Central memory CD4-positive, alpha-beta T cell (primary cell): Measurements from ENCODE around the gene ABCC5.
A peak's percentile ranks its signal among the peaks of the same experiment; 100 is the strongest.
"Not testable (repeated sequence)": the region's sequence is repeated elsewhere in the genome, so short reads cannot be mapped to it uniquely, and the experiment has no call there.

ENCODE experiments used
- DNase-seq: peaks from one replicate; pipeline ENCODE4 v3.0.0; 2022
- total RNA-seq, 3 experiments: gene quantifications; one replicate each; lab custom pipeline; 2026; lab: John Stamatoyannopoulos, UW

ABCC5 gene
- total RNA-seq, result 21.6 to 49.6 (median 46.9) reads per million in 3 experiments

GRCh38 chr3:184017672-184018423, at the start of gene ABCC5:
ABCC5 (minus strand) TSS chr3:184017884; CDS start chr3:184014392, 3,492 bp downstream.
- peak; percentile 79 for DNase-seq

DNA sequence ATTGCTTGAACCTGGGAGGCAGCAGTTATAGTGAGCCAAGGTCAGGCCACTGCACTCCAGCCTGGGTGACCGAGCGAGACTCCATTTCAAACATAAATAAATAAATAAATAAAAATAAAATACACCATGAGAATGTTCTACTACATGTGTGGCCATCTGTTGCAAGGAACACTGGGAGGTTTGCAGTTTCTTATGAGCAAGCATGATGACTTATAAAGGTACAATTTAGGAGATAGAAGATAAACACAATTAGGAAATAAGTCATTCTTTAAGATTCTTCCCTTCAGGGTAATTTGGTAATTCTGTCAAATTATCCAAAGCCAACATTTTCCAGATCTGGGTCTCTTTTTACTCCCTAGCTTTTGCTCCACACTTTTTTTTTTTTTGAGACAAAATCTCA, 48.5 kb upstream of the ABCC5 start:
- no peak for DNase-seq

DNA sequence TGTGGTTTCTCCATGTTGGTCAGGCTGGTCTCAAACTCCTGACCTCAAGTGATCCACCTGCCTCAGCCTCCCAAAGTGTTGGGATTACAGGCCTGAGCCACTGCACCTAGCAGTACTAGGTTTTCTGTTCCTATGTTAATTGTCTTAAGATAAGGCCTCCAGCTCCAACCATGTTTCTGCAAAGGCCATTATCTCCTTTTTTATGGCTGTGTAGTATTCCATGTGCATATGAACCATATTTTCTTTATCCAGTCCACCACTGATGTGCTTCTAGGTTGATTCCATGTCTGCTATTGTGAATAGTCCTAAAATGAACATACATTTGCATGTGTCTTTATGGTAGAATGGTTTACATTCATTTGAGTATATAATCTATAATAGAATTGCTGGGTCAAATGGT, 45.0 kb upstream of the ABCC5 start:
- DNase-seq, result no peak

DNA sequence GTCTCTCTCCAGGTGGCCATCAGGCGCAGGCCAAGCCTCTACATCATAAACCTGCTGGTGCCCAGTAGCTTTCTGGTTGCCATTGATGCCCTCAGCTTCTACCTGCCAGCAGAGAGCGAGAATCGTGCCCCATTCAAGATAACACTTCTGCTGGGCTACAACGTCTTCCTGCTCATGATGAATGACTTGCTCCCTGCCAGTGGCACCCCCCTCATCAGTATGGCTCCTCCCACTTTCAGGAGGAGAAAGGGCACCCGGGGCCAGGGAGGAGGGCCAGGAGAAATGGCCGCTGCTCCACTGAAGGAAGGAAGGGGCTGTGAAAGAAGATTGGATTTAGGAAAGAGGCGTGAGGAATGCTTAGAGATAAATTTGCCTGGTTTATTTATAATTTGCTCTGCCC, 41.7 kb upstream of the ABCC5 start:
- DNase-seq, result no peak

GRCh38 chr3:184058029-184058428, 40.3 kb upstream of the ABCC5 start:
- DNase-seq, result no peak

GRCh38 chr3:184052767-184053166, 35.1 kb upstream of the ABCC5 start, which contains the start of gene HTR3C:
HTR3C (plus strand) TSS chr3:184053047; CDS start chr3:184053081, 34 bp downstream.
- no peak for DNase-seq

GRCh38 chr3:184050217-184050847, 32.6 kb upstream of the ABCC5 start:
- no peak for DNase-seq

DNA sequence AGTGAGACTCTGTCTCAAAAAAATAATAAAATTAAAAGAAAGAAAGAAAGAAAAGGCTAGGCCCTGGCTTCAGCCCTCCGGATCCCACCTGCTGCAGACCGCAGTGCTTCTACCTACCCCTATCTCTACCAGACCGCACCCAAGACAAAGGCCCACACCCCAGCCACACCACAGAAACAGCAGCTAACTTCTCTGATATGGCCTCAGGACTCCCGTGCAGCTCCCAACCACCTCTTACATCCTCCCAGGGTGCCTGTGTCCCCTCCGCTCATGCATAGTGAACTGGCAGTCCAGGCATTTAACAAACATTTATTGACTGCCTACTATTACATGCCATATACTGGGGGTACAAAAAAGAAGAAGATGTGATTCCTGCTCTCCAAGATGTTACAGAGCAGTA, 28.3 kb upstream of the ABCC5 start:
- no peak for DNase-seq

- no peak for DNase-seq
Observed at GRCh38 chr3:184042617-184043016, 24.9 kb upstream of the ABCC5 start.

- no peak for DNase-seq
Observed at GRCh38 chr3:184040010-184040409, 22.3 kb upstream of the ABCC5 start.

DNA sequence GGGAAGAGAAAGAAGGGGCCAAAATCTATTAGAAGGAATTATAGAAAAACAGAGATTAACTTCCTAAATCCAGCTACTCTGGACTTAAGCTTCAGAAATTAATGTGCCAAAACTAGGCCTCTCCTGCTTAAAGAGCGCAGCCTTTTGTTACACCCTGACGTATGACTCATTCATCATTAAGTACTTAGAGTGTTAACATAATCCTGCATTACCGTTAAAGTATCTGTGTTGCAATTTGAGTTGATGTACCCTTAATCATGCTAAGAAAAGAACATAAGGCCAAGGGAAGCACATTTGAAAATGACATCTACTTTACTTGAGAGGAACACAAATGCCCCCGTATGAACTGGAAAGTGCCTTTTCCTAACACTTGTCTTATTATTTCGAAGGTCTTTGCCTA, 21.7 kb upstream of the ABCC5 start:
- DNase-seq, result no peak

DNA sequence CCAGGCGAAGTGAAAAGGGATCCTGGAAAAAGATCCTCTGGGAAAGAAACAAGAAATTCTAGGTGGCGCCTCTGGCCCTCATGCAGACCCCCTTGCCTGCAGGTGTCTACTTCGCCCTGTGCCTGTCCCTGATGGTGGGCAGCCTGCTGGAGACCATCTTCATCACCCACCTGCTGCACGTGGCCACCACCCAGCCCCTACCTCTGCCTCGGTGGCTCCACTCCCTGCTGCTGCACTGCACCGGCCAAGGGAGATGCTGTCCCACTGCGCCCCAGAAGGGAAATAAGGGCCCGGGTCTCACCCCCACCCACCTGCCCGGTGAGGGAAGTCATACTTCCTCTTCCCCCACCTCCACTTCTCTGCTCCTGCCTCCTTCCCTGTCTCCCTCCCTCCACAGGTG, 20.6 kb upstream of the ABCC5 start:
- DNase-seq, result not testable (repeated sequence)

DNA sequence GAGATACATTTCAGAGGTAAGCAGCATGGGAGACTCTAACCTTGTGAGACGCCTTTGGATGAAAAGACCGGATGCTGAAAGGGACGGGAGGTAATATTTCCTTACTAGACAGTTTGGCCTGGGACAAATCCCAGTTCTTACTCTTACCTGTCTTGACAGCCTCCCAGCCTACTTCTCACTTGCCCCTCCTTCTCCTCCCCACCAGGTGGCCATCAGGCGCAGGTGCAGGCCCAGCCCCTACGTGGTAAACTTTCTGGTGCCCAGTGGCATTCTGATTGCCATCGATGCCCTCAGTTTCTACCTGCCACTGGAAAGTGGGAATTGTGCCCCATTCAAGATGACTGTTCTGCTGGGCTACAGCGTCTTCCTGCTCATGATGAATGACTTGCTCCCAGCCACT, 20.1 kb upstream of the ABCC5 start:
- DNase-seq, result no peak

DNA sequence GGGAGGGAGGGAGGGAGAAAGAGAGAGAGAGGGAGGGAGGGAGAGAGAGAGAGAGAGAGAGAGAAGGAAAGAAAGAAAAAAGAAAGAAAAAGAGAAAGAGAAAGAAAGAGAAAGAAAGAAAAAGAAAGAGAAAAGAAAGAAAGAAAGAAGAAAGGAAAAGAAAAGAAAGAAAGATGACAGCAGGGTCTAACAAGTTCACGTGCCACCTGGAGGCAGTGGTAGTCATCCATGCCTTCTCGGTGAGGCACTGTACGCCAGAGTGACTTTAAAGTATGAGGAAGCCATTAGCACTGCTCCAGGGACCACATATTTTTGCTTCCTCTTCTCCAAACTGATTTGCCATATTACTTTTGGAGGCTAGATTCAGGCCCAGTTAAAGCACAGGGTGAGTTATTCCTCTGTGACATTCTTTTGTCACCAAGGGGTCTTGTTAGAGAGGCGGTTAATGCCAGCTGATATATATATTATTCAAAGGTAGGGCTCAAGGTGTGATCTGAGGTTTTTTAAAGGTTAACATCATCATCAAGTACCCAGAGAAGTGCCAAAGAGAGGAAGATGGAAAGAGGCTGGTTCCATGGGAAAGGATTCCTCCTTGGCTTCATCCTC, 13.6 kb upstream of the ABCC5 start, which contains the start of gene HTR3D:
TSS of gene HTR3D (plus strand) at position 556 of the 606 bp plus-strand sequence. CDS start at position 556, 0 bp downstream.
- DNase-seq, result no peak

- no peak for DNase-seq
Observed at GRCh38 chr3:184030536-184030935, 12.9 kb upstream of the ABCC5 start.

- no peak for DNase-seq
Observed at GRCh38 chr3:184029443-184029842, 11.8 kb upstream of the ABCC5 start.

- not testable (repeated sequence) for DNase-seq
Observed at GRCh38 chr3:184028275-184028890, 10.7 kb upstream of the ABCC5 start.

- DNase-seq, result not testable (repeated sequence)
Observed at GRCh38 chr3:184025256-184025655, 7.6 kb upstream of the ABCC5 start.

- DNase-seq, result no peak
Observed at GRCh38 chr3:184022323-184022722, 4.6 kb upstream of the ABCC5 start.

- no peak for DNase-seq
Observed at GRCh38 chr3:184018424-184018973, 815 bp upstream of the ABCC5 start.

- DNase-seq, result no peak
Observed at GRCh38 chr3:184016811-184017671, 643 bp downstream of the ABCC5 start.

DNA sequence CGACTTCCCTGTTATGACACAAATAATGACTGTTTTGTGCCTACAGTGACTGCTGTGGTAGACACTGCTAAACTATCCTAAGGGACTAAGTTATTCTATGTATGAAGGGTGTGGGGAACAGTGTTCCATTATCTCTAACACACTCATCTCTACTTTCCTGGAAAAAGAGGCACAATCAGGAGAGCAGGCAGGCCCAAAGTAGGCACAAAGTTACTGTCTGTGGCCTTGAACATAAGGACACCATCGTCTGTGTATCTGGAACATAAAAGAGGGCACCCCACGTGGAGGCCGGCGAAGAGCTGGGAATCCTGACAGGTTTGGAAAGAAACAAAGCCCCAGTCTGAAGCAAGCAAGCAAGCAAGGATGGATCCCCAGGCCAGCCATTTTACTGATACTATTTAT, 1.5 kb downstream of the ABCC5 start:
- DNase-seq, result no peak
